Natural killer cell (primary cell): Measurements from ENCODE around the gene ADCY2. TPM values are rescaled to one million over a fixed set of nuclear protein-coding genes. Genes with fewer than 3 reads are reported as not detected.

Experiments used
- ATAC-seq, 3 donors: fragments of 150-1000 bp in 2 of 3; fragments of 200-7000 bp in 1 of 3; cut with Tn5 transposase; 1 replicate in 1 of 3; 2 replicates in 2 of 3; pipeline ENCODE4 v1.10.0; 2021; ENCODE audit warnings: mild to moderate bottlenecking in 2 of 3, moderate library complexity in 2 of 3
- DNase-seq, 2 donors: peaks; one replicate each; pipeline versions ENCODE4 v3.0.0 to v3.0.0-alpha.2; 2013 to 2021; ENCODE audit warnings: mixed read lengths in 1 of 2
- H3K27ac ChIP-seq: one replicate; pipeline ENCODE4 v1.5.1; 2013; ENCODE audit warnings: mild to moderate bottlenecking, low read length
- H3K27me3 ChIP-seq: one replicate; pipeline ENCODE4 v1.6.1; 2013; ENCODE audit warnings: low read length; ENCODE audit not compliant: control insufficient read depth, insufficient read depth
- H3K36me3 ChIP-seq: one replicate; pipeline ENCODE4 v1.6.1; 2013; ENCODE audit warnings: low read length; ENCODE audit not compliant: control insufficient read depth, insufficient read depth
- H3K4me1 ChIP-seq: one replicate; pipeline ENCODE4 v1.6.1; 2013; ENCODE audit warnings: low read length; ENCODE audit not compliant: control insufficient read depth, insufficient read depth
- H3K4me3 ChIP-seq: one replicate; pipeline ENCODE4 v1.5.1; 2013; ENCODE audit warnings: low read length
- H3K9me3 ChIP-seq: one replicate; pipeline ENCODE4 v1.6.1; 2013; ENCODE audit warnings: low read length; ENCODE audit not compliant: control insufficient read depth, insufficient read depth
- H3K27ac Mint-ChIP-seq, 2 donors: one replicate each; pipeline ENCODE4 v1.8.0; 2022; ENCODE audit warnings: mild to moderate bottlenecking in 2 of 2, mixed read lengths in 2 of 2, moderate library complexity in 1 of 2
- H3K27me3 Mint-ChIP-seq, 2 donors: one replicate each; pipeline ENCODE4 v1.8.0; 2022; ENCODE audit warnings: low read depth in 2 of 2, mixed read lengths in 2 of 2
- H3K36me3 Mint-ChIP-seq: one replicate; pipeline ENCODE4 v1.8.0; 2022; ENCODE audit warnings: mixed read lengths
- H3K4me1 Mint-ChIP-seq, 2 donors: one replicate each; pipeline ENCODE4 v1.8.0; 2022; ENCODE audit warnings: mixed read lengths in 2 of 2
- H3K4me3 Mint-ChIP-seq: one replicate; pipeline ENCODE4 v1.8.0; 2022; ENCODE audit warnings: mild to moderate bottlenecking, moderate library complexity, mixed read lengths
- H3K9me3 Mint-ChIP-seq, 2 donors: one replicate each; pipeline ENCODE4 v1.8.0; 2022; ENCODE audit warnings: mixed read lengths in 2 of 2
- CTCF ChIP-seq: fragments of 200-600 bp; IDR thresholded peaks from one replicate; pipeline ENCODE4 v1.8.0; 2022; ENCODE audit warnings: antibody characterized with exemption
- WGBS: methylation state at CpG from one replicate; pipeline ENCODE4 v1.1.7; 2013; ENCODE audit warnings: missing lambda C conversion rate; ENCODE audit not compliant: insufficient coverage; 5-methylcytosine and 5-hydroxymethylcytosine counted together
- intact Hi-C: fragments of 100-400 bp; cut with micrococcal nuclease; formaldehyde crosslinking; loops from one replicate; pipeline ENCODE4 v1.14.2; 2022
- total RNA-seq, 4 donors: library from RNA; stranded (reverse); fragments of 120-200 nt in 1 of 4; gene quantifications; one replicate each; pipeline versions ENCODE4 v1.2.3 to v1.2.4, GENCODE V29; 2013 to 2022

ADCY2 gene
- total RNA-seq, 3 donors from 2014 or later (not counting 1 experiment from before 2014, with no cell fraction given), result not detected

- no peaks in the 10 kb centered on the region for H3K27me3 Mint-ChIP-seq
- TF ChIP-seq CTCF, result no peak
- no peaks in the 10 kb centered on the region for H3K4me1 Mint-ChIP-seq
- no peaks in the 10 kb centered on the region for H3K27me3 ChIP-seq
- ATAC-seq (no peak), DNase-seq (no peak)
- H3K36me3 Mint-ChIP-seq, result no peaks in the 10 kb centered on the region
- no peak overlapping the region for H3K27ac ChIP-seq
- no peak overlapping the region for H3K4me3 Mint-ChIP-seq
- 91% methylated on average over 5 of the region's 6 CpGs for WGBS
- no peaks in the 10 kb centered on the region for H3K4me1 ChIP-seq
- intact Hi-C loops, result no loop called here
- no peak overlapping the region for H3K27ac Mint-ChIP-seq
- H3K9me3 ChIP-seq, result no peaks in the 10 kb centered on the region
- H3K4me3 ChIP-seq, result no peak overlapping the region
- peaks cover 4 to 8% of the 10 kb centered on the region in 2 donors for H3K9me3 Mint-ChIP-seq
- no peaks in the 10 kb centered on the region for H3K36me3 ChIP-seq
Measured at GRCh38 chr5:7434914-7435313, 39.0 kb downstream of the ADCY2 start.

- Histone ChIP-seq H3K36me3 (no peaks in the 10 kb centered on the region), H3K9me3 (no peaks in the 10 kb centered on the region), H3K4me3 (no peak overlapping the region), H3K27ac (no peak overlapping the region), H3K27me3 (no peaks in the 10 kb centered on the region), H3K4me1 (no peaks in the 10 kb centered on the region)
- Mint-ChIP-seq H3K9me3 (peaks cover 4 to 8% of the 10 kb centered on the region in 2 donors), H3K27me3 (no peaks in the 10 kb centered on the region), H3K27ac (no peak overlapping the region), H3K36me3 (no peaks in the 10 kb centered on the region), H3K4me3 (no peak overlapping the region), H3K4me1 (no peaks in the 10 kb centered on the region)
- intact Hi-C loops, result no loop called here
- no peak for ATAC-seq
- no peak for TF ChIP-seq CTCF
- 100% methylated on average over 2 of the region's 3 CpGs for WGBS
- no peak for DNase-seq
Measured at GRCh38 chr5:7435503-7435902, 39.6 kb downstream of the ADCY2 start.

- Mint-ChIP-seq H3K4me3 (no peak overlapping the region), H3K36me3 (no peaks in the 10 kb centered on the region), H3K9me3 (peaks cover 4 to 12% of the 10 kb centered on the region in 2 donors), H3K4me1 (no peaks in the 10 kb centered on the region), H3K27ac (no peak overlapping the region), H3K27me3 (no peaks in the 10 kb centered on the region)
- no peak for TF ChIP-seq CTCF
- intact Hi-C loops, result no loop called here
- no peaks in the 10 kb centered on the region for H3K36me3 ChIP-seq
- no peak overlapping the region for H3K27ac ChIP-seq
- no peak for ATAC-seq
- WGBS, result 86% methylated on average over 8 of the region's 8 CpGs
- H3K4me1 ChIP-seq, result no peaks in the 10 kb centered on the region
- H3K9me3 ChIP-seq, result no peaks in the 10 kb centered on the region
- H3K27me3 ChIP-seq, result no peaks in the 10 kb centered on the region
- H3K4me3 ChIP-seq, result no peak overlapping the region
- DNase-seq, result no peak
Measured at GRCh38 chr5:7436521-7436920, 40.6 kb downstream of the ADCY2 start.

GRCh38 chr5:7437836-7438235 lies 41.9 kb downstream of the ADCY2 start:
- no peak overlapping the region for H3K27ac ChIP-seq
- ATAC-seq (no peak), DNase-seq (no peak)
- 100% methylated on average over 1 of the region's 1 CpG for whole genome bisulfite sequencing
- H3K4me1 ChIP-seq, result no peaks in the 10 kb centered on the region
- H3K36me3 Mint-ChIP-seq, result no peaks in the 10 kb centered on the region
- intact Hi-C loops, result no loop called here
- H3K36me3 ChIP-seq, result no peaks in the 10 kb centered on the region
- H3K27me3 ChIP-seq, result no peaks in the 10 kb centered on the region
- H3K9me3 Mint-ChIP-seq, result peaks cover 4 to 10% of the 10 kb centered on the region in 2 donors
- H3K4me1 Mint-ChIP-seq, result no peaks in the 10 kb centered on the region
- H3K27ac Mint-ChIP-seq, result no peak overlapping the region
- TF ChIP-seq CTCF, result no peak
- no peak overlapping the region for H3K4me3 ChIP-seq
- H3K9me3 ChIP-seq, result no peaks in the 10 kb centered on the region
- H3K4me3 Mint-ChIP-seq, result no peak overlapping the region
- H3K27me3 Mint-ChIP-seq, result no peaks in the 10 kb centered on the region
